NAMALWA (cell line): ENCODE measurements around the gene ZDHHC1.

ENCODE experiments used
- DNase-seq: peaks from one replicate; pipeline ENCODE4 v3.0.0-alpha.2; 2015; ENCODE audit warnings: low spot score

The ZDHHC1 gene

GRCh38 chr16:67447508-67448076 is 31.3 kb upstream of the ZDHHC1 start:
- DNase-seq: peak; percentile 79

GRCh38 chr16:67446968-67447507 is 30.8 kb upstream of the ZDHHC1 start:
- no peak for DNase-seq

- no peak for DNase-seq
Observed at GRCh38 chr16:67445913-67446907, 29.9 kb upstream of the ZDHHC1 start.

- no peak for DNase-seq
Observed at GRCh38 chr16:67445441-67445912, 29.2 kb upstream of the ZDHHC1 start.

- DNase-seq: no peak
Observed at GRCh38 chr16:67445126-67445426, 28.8 kb upstream of the ZDHHC1 start.

- DNase-seq: no peak
Observed at GRCh38 chr16:67444259-67445125, 28.2 kb upstream of the ZDHHC1 start.

GRCh38 chr16:67443265-67443664 is 27.0 kb upstream of the ZDHHC1 start:
- DNase-seq: no peak

- no peak for DNase-seq
Observed at GRCh38 chr16:67442581-67443255, 26.4 kb upstream of the ZDHHC1 start.

GRCh38 chr16:67441907-67442306 is 25.6 kb upstream of the ZDHHC1 start:
- no peak for DNase-seq

GRCh38 chr16:67441271-67441753 is 25.0 kb upstream of the ZDHHC1 start:
- no peak for DNase-seq

GRCh38 chr16:67438824-67439393 is 22.6 kb upstream of the ZDHHC1 start:
- DNase-seq: no peak

GRCh38 chr16:67438098-67438791 is 22.0 kb upstream of the ZDHHC1 start:
- DNase-seq: no peak

- DNase-seq: no peak
Observed at GRCh38 chr16:67437513-67437912, 21.2 kb upstream of the ZDHHC1 start.

- no peak for DNase-seq
Observed at GRCh38 chr16:67436640-67437193, 20.4 kb upstream of the ZDHHC1 start.

- no peak for DNase-seq
Observed at GRCh38 chr16:67435758-67436164, 19.5 kb upstream of the ZDHHC1 start.

- DNase-seq: no peak
Observed at GRCh38 chr16:67433131-67433719, 16.9 kb upstream of the ZDHHC1 start.

- no peak for DNase-seq
Observed at GRCh38 chr16:67432506-67432890, 16.2 kb upstream of the ZDHHC1 start.

GRCh38 chr16:67431775-67432505 is 15.7 kb upstream of the ZDHHC1 start:
- no peak for DNase-seq
